SK-N-SH (cell line): Measurements from ENCODE around the gene TPM3. TPM values are rescaled to one million over a fixed set of nuclear protein-coding genes. Genes with fewer than 3 reads are reported as not detected.

Source experiments
- CTCF ChIA-PET: fragments of 300-600, 350-600 bp; formaldehyde crosslinking; extraction: SDS; loops from one replicate; lab custom pipeline; 2021; lab: Yijun Ruan, JAX
- POLR2A ChIA-PET: fragments of 350-600 bp; sonication (Branson Sonifier 250); formaldehyde crosslinking; extraction: SDS; loops from one replicate; lab custom pipeline; 2020; ENCODE audit warnings: antibody characterized with exemption, inconsistent platforms; lab: Yijun Ruan, JAX
- DNase-seq: peaks from one replicate; pipeline ENCODE4 v3.0.0; 2012
- H2AFZ ChIP-seq: fragments of 200-600 bp; sonication (generic); 2 replicates; pipeline ENCODE4 v1.8.1; 2016; ENCODE audit warnings: antibody characterized with exemption, mild to moderate bottlenecking, low read depth
- H3F3A ChIP-seq: fragments of 200-600 bp; sonication (generic); replicated peaks from 2 replicates; pipeline ENCODE3; 2016; ENCODE audit warnings: antibody characterized with exemption, mild to moderate bottlenecking; ENCODE audit not compliant: insufficient read depth
- H3K27ac ChIP-seq, 2 experiments: fragments of 200-500 bp in 1 of 2; fragments of 200-600 bp in 1 of 2; sonication (Bioruptor generic) in 1 of 2; sonication (generic), shearing (Covaris generic) in 1 of 2; 2 replicates each; pipeline versions ENCODE4 v1.5.1 to v1.6.1; 2014 to 2016; ENCODE audit warnings: low read depth in 2 of 2, inconsistent platforms in 1 of 2, low read length in 1 of 2, mild to moderate bottlenecking in 1 of 2, mixed read lengths in 1 of 2
- H3K27me3 ChIP-seq: fragments of 200-600 bp; sonication (generic), shearing (Covaris generic); 2 replicates; pipeline ENCODE4 v1.6.1; 2016; ENCODE audit warnings: mixed run types; ENCODE audit not compliant: insufficient read depth
- H3K36me3 ChIP-seq, 2 experiments: fragments of 200-500 bp in 1 of 2; fragments of 200-600 bp in 1 of 2; sonication (Bioruptor generic) in 1 of 2; sonication (generic) in 1 of 2; replicated peaks in 1 of 2; 2 replicates each; pipeline versions ENCODE3 to v1.5.1; 2014 to 2016; ENCODE audit warnings: low read length in 1 of 2, mild to moderate bottlenecking in 1 of 2; ENCODE audit not compliant: insufficient read depth in 2 of 2, control insufficient read depth in 1 of 2
- H3K4me1 ChIP-seq, 2 experiments: fragments of 200-500 bp in 1 of 2; fragments of 200-600 bp in 1 of 2; sonication (Bioruptor generic) in 1 of 2; sonication (generic), shearing (Covaris generic) in 1 of 2; 2 replicates each; pipeline versions ENCODE4 v1.5.1 to v1.6.1; 2014 to 2016; ENCODE audit warnings: low read depth in 1 of 2, low read length in 1 of 2, mixed run types in 1 of 2; ENCODE audit not compliant: insufficient read depth in 2 of 2, control insufficient read depth in 1 of 2
- H3K4me2 ChIP-seq: fragments of 200-600 bp; sonication (generic), shearing (Covaris generic); 2 replicates; pipeline ENCODE4 v1.6.1; 2017; ENCODE audit warnings: mixed run types
- H3K4me3 ChIP-seq, 2 experiments: fragments of 200-500 bp in 1 of 2; fragments of 200-600 bp in 1 of 2; sonication (Bioruptor generic) in 1 of 2; sonication (generic), shearing (Covaris generic) in 1 of 2; 2 replicates each; pipeline versions ENCODE4 v1.5.1 to v1.8.1; 2014 to 2016; ENCODE audit warnings: low read depth in 2 of 2, inconsistent platforms in 1 of 2, low read length in 1 of 2, mild to moderate bottlenecking in 1 of 2, mixed read lengths in 1 of 2, moderate library complexity in 1 of 2
- H3K79me2 ChIP-seq: fragments of 200-600 bp; sonication (generic); 2 replicates; pipeline ENCODE4 v1.8.1; 2017; ENCODE audit warnings: mild to moderate bottlenecking; ENCODE audit not compliant: insufficient read depth
- H3K9ac ChIP-seq: fragments of 200-600 bp; sonication (generic); 2 replicates; pipeline ENCODE4 v1.6.1; 2017; ENCODE audit warnings: mixed run types
- H3K9me2 ChIP-seq: fragments of 200-600 bp; sonication (generic); 2 replicates; pipeline ENCODE4 v1.6.1; 2017; ENCODE audit warnings: mixed run types
- H3K9me3 ChIP-seq: fragments of 200-600 bp; sonication (generic); 2 replicates; pipeline ENCODE4 v1.6.1; 2017; ENCODE audit warnings: mixed run types, mild to moderate bottlenecking, moderate library complexity
- H4K20me1 ChIP-seq: fragments of 200-600 bp; sonication (generic); 2 replicates; pipeline ENCODE4 v1.6.1; 2017; ENCODE audit warnings: mild to moderate bottlenecking, mixed run types; ENCODE audit not compliant: insufficient read depth
- CTCF ChIP-seq: fragments of 200-600 bp; sonication (generic); IDR thresholded peaks from 2 replicates; pipeline ENCODE4 v1.6.1; 2017; ENCODE audit warnings: antibody characterized with exemption, mild to moderate bottlenecking, moderate library complexity
- JUND ChIP-seq: IDR thresholded peaks from 2 replicates; pipeline ENCODE4 v1.4.0; 2012
- RAD21 ChIP-seq: IDR thresholded peaks from 2 replicates; pipeline ENCODE4 v1.6.1; 2012; ENCODE audit warnings: mild to moderate bottlenecking, low read length
- REST ChIP-seq: IDR thresholded peaks from 2 replicates; pipeline ENCODE4 v1.6.1; 2012; ENCODE audit warnings: mild to moderate bottlenecking, low read depth, low read length, moderate library complexity
- USF2 ChIP-seq: fragments of 150-350 bp; IDR thresholded peaks from 2 replicates; pipeline ENCODE4 v1.6.1; 2017; ENCODE audit warnings: antibody characterized with exemption, low read length, low read depth, borderline replicate concordance
- ZBTB33 ChIP-seq: IDR thresholded peaks from 2 replicates; pipeline ENCODE4 v1.4.0; 2012; ENCODE audit warnings: low read depth, borderline replicate concordance
- WGBS: methylation state at CpG from one replicate; pipeline ENCODE4 v1.1.6; 2017; ENCODE audit warnings: low lambda C conversion rate; 5-methylcytosine and 5-hydroxymethylcytosine counted together
- polyA plus RNA-seq, 3 experiments: library from polyadenylated mRNA; depleted of rRNA; stranded (reverse); fragments of >200 nt; gene quantifications; 2 replicates each; pipeline ENCODE4 v1.2.3, GENCODE V29; 2012

TPM3 gene
- polyA plus RNA-seq, 1 of the 3 experiments (the other 2 are of a cell fraction) = 324 TPM

GRCh38 chr1:154167461-154167860 is 24.4 kb downstream of the TPM3 start (continued):
- no peak for TF ChIP-seq CTCF

GRCh38 chr1:154166207-154166606 is 25.7 kb downstream of the TPM3 start:
- H2AFZ ChIP-seq = no peak overlapping the region
- no peaks in the 10 kb centered on the region for H3K9me2 ChIP-seq
- no peak for TF ChIP-seq RAD21
- TF ChIP-seq ZBTB33 = no peak
- no peak for TF ChIP-seq USF2
- TF ChIP-seq REST = no peak
- TF ChIP-seq JUND = no peak
- H3K4me3 ChIP-seq = no peak overlapping the region
- H3F3A ChIP-seq = peaks cover 24% of the 10 kb centered on the region
- DNase-seq = no peak
- WGBS = 100% methylated on average over 1 of the region's 1 CpG
- ChIA-PET CTCF (no interaction called here), POLR2A (interaction anchor here (0.6 kb wide), 2 partner anchors 117 to 401 kb away, joined by 3 to 4 read pairs; no protein-coding TSS in a partner anchor)
- peaks cover 57% of the 10 kb centered on the region for H4K20me1 ChIP-seq
- no peaks in the 10 kb centered on the region for H3K27me3 ChIP-seq
- no peaks in the 10 kb centered on the region for H3K9me3 ChIP-seq
- H3K27ac ChIP-seq = no peak overlapping the region
- peaks cover 83% of the 10 kb centered on the region in 2 experiments for H3K36me3 ChIP-seq
- no peaks in the 10 kb centered on the region for H3K4me1 ChIP-seq
- peaks cover 95% of the 10 kb centered on the region for H3K79me2 ChIP-seq
- H3K4me2 ChIP-seq = no peak overlapping the region
- H3K9ac ChIP-seq = no peak overlapping the region
